ENCODE measurements around the gene CHST11.

CHST11 gene

GRCh38 chr12:104692557-104693218, 235.9 kb downstream of the CHST11 start:
- Histone ChIP-seq H3K27me3 (ENCODE audit: low read depth, low read length) (no peaks in the 10 kb centered on the region), H3K4me3 (ENCODE audit: low read depth in 1 of 2, low read length in 2 of 2) (no peak overlapping the region), H3K9me3 (ENCODE audit: control insufficient read depth in 1 of 2, low read length in 2 of 2) (no peaks in the 10 kb centered on the region), H3K4me1 (ENCODE audit: control insufficient read depth in 1 of 2, insufficient read depth in 2 of 2, low read length in 2 of 2) (peaks cover 0 to 8% of the 10 kb centered on the region in 2 donors), H3K36me3 (ENCODE audit: control insufficient read depth in 1 of 2, insufficient read depth in 2 of 2, low read length in 2 of 2) (no peaks in the 10 kb centered on the region), H3K27ac (ENCODE audit: low read length) (no peak overlapping the region)

GRCh38 chr12:104693493-104693892, 236.7 kb downstream of the CHST11 start:
- no peaks in the 10 kb centered on the region for H3K36me3 ChIP-seq (ENCODE audit: control insufficient read depth in 1 of 2, insufficient read depth in 2 of 2, low read length in 2 of 2)
- no peaks in the 10 kb centered on the region for H3K27me3 ChIP-seq (ENCODE audit: low read depth, low read length)
- peaks cover 0 to 4% of the 10 kb centered on the region in 2 donors for H3K4me1 ChIP-seq (ENCODE audit: control insufficient read depth in 1 of 2, insufficient read depth in 2 of 2, low read length in 2 of 2)
- H3K9me3 ChIP-seq (ENCODE audit: control insufficient read depth in 1 of 2, low read length in 2 of 2), result no peaks in the 10 kb centered on the region
- H3K4me3 ChIP-seq (ENCODE audit: low read depth in 1 of 2, low read length in 2 of 2), result no peak overlapping the region
- H3K27ac ChIP-seq (ENCODE audit: low read length), result no peak overlapping the region

GRCh38 chr12:104694161-104694560, 237.4 kb downstream of the CHST11 start:
- Histone ChIP-seq H3K4me1 (ENCODE audit: control insufficient read depth in 1 of 2, insufficient read depth in 2 of 2, low read length in 2 of 2) (peaks cover 0 to 4% of the 10 kb centered on the region in 2 donors), H3K4me3 (ENCODE audit: low read depth in 1 of 2, low read length in 2 of 2) (no peak overlapping the region), H3K27me3 (ENCODE audit: low read depth, low read length) (no peaks in the 10 kb centered on the region), H3K9me3 (ENCODE audit: control insufficient read depth in 1 of 2, low read length in 2 of 2) (no peaks in the 10 kb centered on the region), H3K36me3 (ENCODE audit: control insufficient read depth in 1 of 2, insufficient read depth in 2 of 2, low read length in 2 of 2) (no peaks in the 10 kb centered on the region), H3K27ac (ENCODE audit: low read length) (no peak overlapping the region)

- no peaks in the 10 kb centered on the region for H3K36me3 ChIP-seq (ENCODE audit: control insufficient read depth in 1 of 2, insufficient read depth in 2 of 2, low read length in 2 of 2)
- no peak overlapping the region for H3K4me3 ChIP-seq (ENCODE audit: low read depth in 1 of 2, low read length in 2 of 2)
- no peaks in the 10 kb centered on the region for H3K27me3 ChIP-seq (ENCODE audit: low read depth, low read length)
- no peak overlapping the region for H3K27ac ChIP-seq (ENCODE audit: low read length)
- H3K4me1 ChIP-seq (ENCODE audit: control insufficient read depth in 1 of 2, insufficient read depth in 2 of 2, low read length in 2 of 2), result peaks cover 0 to 4% of the 10 kb centered on the region in 2 donors
- H3K9me3 ChIP-seq (ENCODE audit: control insufficient read depth in 1 of 2, low read length in 2 of 2), result no peaks in the 10 kb centered on the region
These were observed 238.0 kb downstream of the CHST11 start for GRCh38 chr12:104694711-104695110.

GRCh38 chr12:104695453-104696148, 238.9 kb downstream of the CHST11 start:
- peaks cover 0 to 4% of the 10 kb centered on the region in 2 donors for H3K4me1 ChIP-seq (ENCODE audit: control insufficient read depth in 1 of 2, insufficient read depth in 2 of 2, low read length in 2 of 2)
- H3K36me3 ChIP-seq (ENCODE audit: control insufficient read depth in 1 of 2, insufficient read depth in 2 of 2, low read length in 2 of 2), result no peaks in the 10 kb centered on the region
- no peaks in the 10 kb centered on the region for H3K9me3 ChIP-seq (ENCODE audit: control insufficient read depth in 1 of 2, low read length in 2 of 2)
- no peak overlapping the region for H3K27ac ChIP-seq (ENCODE audit: low read length)
- no peak overlapping the region for H3K4me3 ChIP-seq (ENCODE audit: low read depth in 1 of 2, low read length in 2 of 2)
- no peaks in the 10 kb centered on the region for H3K27me3 ChIP-seq (ENCODE audit: low read depth, low read length)

- Histone ChIP-seq H3K27me3 (ENCODE audit: low read depth, low read length) (no peaks in the 10 kb centered on the region), H3K27ac (ENCODE audit: low read length) (no peak overlapping the region), H3K9me3 (ENCODE audit: control insufficient read depth in 1 of 2, low read length in 2 of 2) (no peaks in the 10 kb centered on the region), H3K4me3 (ENCODE audit: low read depth in 1 of 2, low read length in 2 of 2) (no peak overlapping the region), H3K36me3 (ENCODE audit: control insufficient read depth in 1 of 2, insufficient read depth in 2 of 2, low read length in 2 of 2) (no peaks in the 10 kb centered on the region), H3K4me1 (ENCODE audit: control insufficient read depth in 1 of 2, insufficient read depth in 2 of 2, low read length in 2 of 2) (peaks cover 0 to 7% of the 10 kb centered on the region in 2 donors)
These were observed 240.4 kb downstream of the CHST11 start for GRCh38 chr12:104697186-104697585.

GRCh38 chr12:104698871-104699270, 242.1 kb downstream of the CHST11 start:
- Histone ChIP-seq H3K4me1 (ENCODE audit: control insufficient read depth in 1 of 2, insufficient read depth in 2 of 2, low read length in 2 of 2) (peaks cover 0 to 9% of the 10 kb centered on the region in 2 donors), H3K9me3 (ENCODE audit: control insufficient read depth in 1 of 2, low read length in 2 of 2) (no peaks in the 10 kb centered on the region), H3K27me3 (ENCODE audit: low read depth, low read length) (no peaks in the 10 kb centered on the region), H3K36me3 (ENCODE audit: control insufficient read depth in 1 of 2, insufficient read depth in 2 of 2, low read length in 2 of 2) (no peaks in the 10 kb centered on the region), H3K27ac (ENCODE audit: low read length) (no peak overlapping the region), H3K4me3 (ENCODE audit: low read depth in 1 of 2, low read length in 2 of 2) (no peak overlapping the region)

- Histone ChIP-seq H3K27ac (ENCODE audit: low read length) (no peak overlapping the region), H3K36me3 (ENCODE audit: control insufficient read depth in 1 of 2, insufficient read depth in 2 of 2, low read length in 2 of 2) (no peaks in the 10 kb centered on the region), H3K4me3 (ENCODE audit: low read depth in 1 of 2, low read length in 2 of 2) (no peak overlapping the region), H3K27me3 (ENCODE audit: low read depth, low read length) (no peaks in the 10 kb centered on the region), H3K9me3 (ENCODE audit: control insufficient read depth in 1 of 2, low read length in 2 of 2) (no peaks in the 10 kb centered on the region), H3K4me1 (ENCODE audit: control insufficient read depth in 1 of 2, insufficient read depth in 2 of 2, low read length in 2 of 2) (peaks cover 0 to 9% of the 10 kb centered on the region in 2 donors)
These were observed 242.9 kb downstream of the CHST11 start for GRCh38 chr12:104699489-104700190.

GRCh38 chr12:104700324-104700723, 243.6 kb downstream of the CHST11 start:
- no peak overlapping the region for H3K27ac ChIP-seq (ENCODE audit: low read length)
- H3K4me1 ChIP-seq (ENCODE audit: control insufficient read depth in 1 of 2, insufficient read depth in 2 of 2, low read length in 2 of 2), result peaks cover 0 to 9% of the 10 kb centered on the region in 2 donors
- no peaks in the 10 kb centered on the region for H3K9me3 ChIP-seq (ENCODE audit: control insufficient read depth in 1 of 2, low read length in 2 of 2)
- no peak overlapping the region for H3K4me3 ChIP-seq (ENCODE audit: low read depth in 1 of 2, low read length in 2 of 2)
- no peaks in the 10 kb centered on the region for H3K36me3 ChIP-seq (ENCODE audit: control insufficient read depth in 1 of 2, insufficient read depth in 2 of 2, low read length in 2 of 2)
- no peaks in the 10 kb centered on the region for H3K27me3 ChIP-seq (ENCODE audit: low read depth, low read length)

GRCh38 chr12:104701301-104701700, 244.6 kb downstream of the CHST11 start:
- H3K4me1 ChIP-seq (ENCODE audit: control insufficient read depth in 1 of 2, insufficient read depth in 2 of 2, low read length in 2 of 2), result peaks cover 0 to 5% of the 10 kb centered on the region in 2 donors
- H3K36me3 ChIP-seq (ENCODE audit: control insufficient read depth in 1 of 2, insufficient read depth in 2 of 2, low read length in 2 of 2), result no peaks in the 10 kb centered on the region
- no peaks in the 10 kb centered on the region for H3K9me3 ChIP-seq (ENCODE audit: control insufficient read depth in 1 of 2, low read length in 2 of 2)
- H3K27ac ChIP-seq (ENCODE audit: low read length), result no peak overlapping the region
- H3K27me3 ChIP-seq (ENCODE audit: low read depth, low read length), result no peaks in the 10 kb centered on the region
- H3K4me3 ChIP-seq (ENCODE audit: low read depth in 1 of 2, low read length in 2 of 2), result no peak overlapping the region

- H3K27me3 ChIP-seq (ENCODE audit: low read depth, low read length), result no peaks in the 10 kb centered on the region
- no peaks in the 10 kb centered on the region for H3K9me3 ChIP-seq (ENCODE audit: control insufficient read depth in 1 of 2, low read length in 2 of 2)
- H3K4me3 ChIP-seq (ENCODE audit: low read depth in 1 of 2, low read length in 2 of 2), result no peak overlapping the region
- H3K27ac ChIP-seq (ENCODE audit: low read length), result no peak overlapping the region
- H3K36me3 ChIP-seq (ENCODE audit: control insufficient read depth in 1 of 2, insufficient read depth in 2 of 2, low read length in 2 of 2), result no peaks in the 10 kb centered on the region
- H3K4me1 ChIP-seq (ENCODE audit: control insufficient read depth in 1 of 2, insufficient read depth in 2 of 2, low read length in 2 of 2), result peaks cover 0 to 5% of the 10 kb centered on the region in 2 donors
These were observed 245.0 kb downstream of the CHST11 start for GRCh38 chr12:104701756-104702155.
